ENCODE measurements around the gene ADSL.

DNA sequence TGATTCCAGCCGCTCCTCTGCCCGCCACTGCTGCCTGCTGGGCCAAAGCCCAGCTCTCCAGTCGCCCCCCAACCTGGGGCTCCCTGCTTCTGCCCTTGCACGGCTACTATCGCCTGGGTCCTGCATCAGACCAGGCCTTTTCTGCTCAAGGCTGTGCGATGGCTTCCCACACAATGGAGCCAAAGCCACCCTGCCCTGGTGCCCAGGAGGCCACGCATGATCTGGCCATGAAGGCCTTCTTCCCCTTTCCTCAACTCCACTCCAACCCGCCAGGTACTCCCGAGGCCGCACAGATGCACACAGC lies 69.9 kb downstream of the ADSL start:
- TF ChIP-seq, protein P1, sequence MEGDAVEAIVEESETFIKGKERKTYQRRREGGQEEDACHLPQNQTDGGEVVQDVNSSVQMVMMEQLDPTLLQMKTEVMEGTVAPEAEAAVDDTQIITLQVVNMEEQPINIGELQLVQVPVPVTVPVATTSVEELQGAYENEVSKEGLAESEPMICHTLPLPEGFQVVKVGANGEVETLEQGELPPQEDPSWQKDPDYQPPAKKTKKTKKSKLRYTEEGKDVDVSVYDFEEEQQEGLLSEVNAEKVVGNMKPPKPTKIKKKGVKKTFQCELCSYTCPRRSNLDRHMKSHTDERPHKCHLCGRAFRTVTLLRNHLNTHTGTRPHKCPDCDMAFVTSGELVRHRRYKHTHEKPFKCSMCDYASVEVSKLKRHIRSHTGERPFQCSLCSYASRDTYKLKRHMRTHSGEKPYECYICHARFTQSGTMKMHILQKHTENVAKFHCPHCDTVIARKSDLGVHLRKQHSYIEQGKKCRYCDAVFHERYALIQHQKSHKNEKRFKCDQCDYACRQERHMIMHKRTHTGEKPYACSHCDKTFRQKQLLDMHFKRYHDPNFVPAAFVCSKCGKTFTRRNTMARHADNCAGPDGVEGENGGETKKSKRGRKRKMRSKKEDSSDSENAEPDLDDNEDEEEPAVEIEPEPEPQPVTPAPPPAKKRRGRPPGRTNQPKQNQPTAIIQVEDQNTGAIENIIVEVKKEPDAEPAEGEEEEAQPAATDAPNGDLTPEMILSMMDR (conservative IDR thresholded peaks at IDR 0.05; ENCODE audit: low read length), result no peak
- TF ChIP-seq EZH2phosphoT487 (IDR thresholded peaks at IDR 0.05; ENCODE audit: borderline replicate concordance, low read depth, low read length), result no peak
